ENCODE measurements around the gene ZER1.

The ZER1 gene

DNA sequence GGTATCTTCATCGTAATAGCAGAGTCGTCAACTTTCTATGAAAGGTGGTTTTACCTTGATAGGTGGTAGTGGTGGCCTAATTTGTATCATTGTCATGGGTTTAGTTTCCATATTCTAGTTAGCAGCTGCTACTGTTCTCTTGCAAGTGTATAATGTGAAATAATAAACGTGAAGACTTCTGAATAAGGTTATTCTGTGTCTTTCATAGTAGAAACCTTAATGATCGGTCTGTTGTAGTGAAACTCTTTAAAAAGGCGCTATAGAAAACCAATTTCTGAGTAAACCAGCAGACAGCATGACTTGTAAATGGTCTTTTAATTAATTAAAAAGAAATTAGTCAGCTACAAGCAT, 81.1 kb downstream of the ZER1 start:
- DNase-seq (ENCODE audit: low spot score) = no peak

GRCh38 chr9:128689820-128690683, 81.7 kb downstream of the ZER1 start:
- DNase-seq (ENCODE audit: low spot score) = no peak

- DNase-seq (ENCODE audit: low spot score) = no peak
Measured at GRCh38 chr9:128689293-128689774, 82.4 kb downstream of the ZER1 start.

- peak; percentile 96 for DNase-seq (ENCODE audit: low spot score)
Measured at GRCh38 chr9:128688501-128689292, 83.0 kb downstream of the ZER1 start, which contains the start of gene SET. SET (plus strand) TSS chr9:128689222; CDS start chr9:128689583, 361 bp downstream.

DNA sequence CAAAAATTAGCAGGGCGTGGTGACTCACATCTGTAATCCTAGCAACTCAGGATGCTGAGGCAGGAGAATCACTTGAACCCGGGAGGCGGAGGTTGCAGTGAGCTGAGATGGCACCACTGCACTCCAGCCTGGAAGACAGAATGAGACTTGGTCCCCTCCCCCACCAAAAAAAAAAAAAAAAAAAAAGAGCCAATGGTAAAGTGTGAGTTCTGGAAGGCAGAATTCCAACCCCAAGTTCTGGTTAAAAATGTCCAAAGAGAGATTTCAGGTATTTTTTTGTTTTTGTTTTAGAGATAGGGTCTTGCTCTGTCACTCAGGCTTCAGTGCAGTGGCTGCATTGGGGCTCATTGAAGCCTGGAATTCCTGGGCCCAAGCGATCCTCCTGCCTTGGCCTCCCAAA, 84.3 kb downstream of the ZER1 start:
- no peak for DNase-seq (ENCODE audit: low spot score)

- DNase-seq (ENCODE audit: low spot score) = no peak
Measured at GRCh38 chr9:128685636-128686489, 85.9 kb downstream of the ZER1 start.

- DNase-seq (ENCODE audit: low spot score) = peak; percentile 91
Measured at GRCh38 chr9:128684325-128685199, 87.2 kb downstream of the ZER1 start.

DNA sequence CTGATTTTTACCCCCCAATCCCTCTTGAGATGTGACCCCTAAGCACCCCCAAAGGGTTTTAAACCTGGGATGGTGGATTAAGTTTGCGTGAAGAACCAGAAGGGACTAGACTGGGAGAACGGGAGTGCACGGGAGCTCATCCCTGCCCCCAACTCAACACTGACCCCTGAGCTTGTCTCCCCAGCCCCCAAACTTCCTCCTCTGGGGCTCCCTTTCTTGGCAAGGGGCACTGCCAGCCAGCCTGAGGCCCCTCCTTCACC, 87.7 kb downstream of the ZER1 start:
- DNase-seq (ENCODE audit: low spot score) = no peak

DNA sequence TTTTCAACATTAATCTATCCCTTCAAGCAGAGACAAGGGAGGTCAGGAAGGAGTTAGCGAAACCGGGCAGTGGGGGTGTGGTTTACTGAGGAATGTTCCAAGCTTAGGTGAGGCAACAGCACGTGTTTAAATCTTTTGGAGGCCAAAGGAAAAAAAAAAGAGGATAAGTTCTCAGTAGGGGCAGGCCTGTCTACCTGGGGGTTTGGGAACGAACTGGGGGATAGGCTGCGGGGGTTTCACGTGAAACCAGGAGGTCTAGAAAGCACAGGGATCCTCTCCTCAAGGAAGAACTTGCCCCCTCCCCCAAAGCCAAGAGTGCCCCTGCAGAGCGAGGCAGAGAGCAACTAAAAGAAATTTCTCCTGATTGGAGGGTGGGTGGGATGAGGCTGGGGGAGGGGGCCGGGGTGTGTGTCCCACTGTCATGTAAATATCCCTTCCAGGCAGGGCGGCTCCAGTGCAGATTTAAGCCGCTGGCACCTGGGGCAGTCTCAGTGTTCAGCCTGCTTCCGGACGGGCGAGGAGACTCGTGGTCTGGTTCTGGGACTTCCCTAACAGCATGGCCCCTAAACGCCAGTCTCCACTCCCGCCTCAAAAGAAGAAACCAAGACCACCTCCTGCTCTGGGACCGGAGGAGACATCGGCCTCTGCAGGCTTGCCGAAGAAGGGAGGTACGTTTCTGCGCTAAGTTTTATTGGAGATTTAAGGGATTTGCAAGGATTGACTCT, 88.2 kb downstream of the ZER1 start:
- DNase-seq (ENCODE audit: low spot score) = peak; percentile 69
